ENCODE measurements around the gene PRCD.

PRCD gene

DNA sequence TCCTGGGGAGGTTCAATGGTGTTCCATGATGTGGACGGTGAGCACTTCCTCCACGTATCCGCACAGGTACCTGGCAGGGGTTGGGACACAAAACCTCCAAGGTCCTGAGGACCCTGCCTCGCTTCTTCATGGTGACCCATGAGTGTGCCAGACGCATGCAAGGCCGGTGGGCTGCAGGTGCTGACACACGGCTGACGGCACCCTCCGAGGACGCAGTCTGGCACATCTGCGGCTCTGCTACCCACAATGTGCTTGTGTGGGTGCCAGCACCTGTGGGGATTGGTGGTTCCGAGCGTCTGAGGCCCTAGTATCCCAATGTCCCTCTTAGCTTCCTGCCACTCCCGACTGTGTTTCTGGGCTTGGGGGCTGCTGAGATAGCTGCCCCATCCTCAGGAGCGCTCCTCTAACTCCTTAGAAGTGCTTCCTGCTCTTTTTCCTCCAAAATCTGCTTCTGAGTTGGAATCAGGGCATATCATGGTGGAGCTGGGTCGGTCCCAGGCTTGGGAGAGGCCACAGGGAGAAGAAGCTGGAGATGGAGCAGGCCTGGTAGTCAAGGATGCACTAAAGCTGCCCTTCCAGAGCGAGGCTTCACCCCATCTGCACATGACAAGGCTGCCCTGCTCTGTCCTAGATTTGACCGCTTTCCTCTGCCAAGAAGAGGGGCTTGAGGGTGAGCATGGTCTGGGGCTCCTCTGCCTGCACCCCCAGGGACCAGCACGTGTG lies 3.9 kb upstream of the PRCD start:
- peak overlapping the region in 7 of 21 experiments; percentile 16 to 71 (median 59) for H3K27ac ChIP-seq
- peak overlapping the region in 1 of 7 experiments; percentile 41 for H3K4me3 ChIP-seq

DNA sequence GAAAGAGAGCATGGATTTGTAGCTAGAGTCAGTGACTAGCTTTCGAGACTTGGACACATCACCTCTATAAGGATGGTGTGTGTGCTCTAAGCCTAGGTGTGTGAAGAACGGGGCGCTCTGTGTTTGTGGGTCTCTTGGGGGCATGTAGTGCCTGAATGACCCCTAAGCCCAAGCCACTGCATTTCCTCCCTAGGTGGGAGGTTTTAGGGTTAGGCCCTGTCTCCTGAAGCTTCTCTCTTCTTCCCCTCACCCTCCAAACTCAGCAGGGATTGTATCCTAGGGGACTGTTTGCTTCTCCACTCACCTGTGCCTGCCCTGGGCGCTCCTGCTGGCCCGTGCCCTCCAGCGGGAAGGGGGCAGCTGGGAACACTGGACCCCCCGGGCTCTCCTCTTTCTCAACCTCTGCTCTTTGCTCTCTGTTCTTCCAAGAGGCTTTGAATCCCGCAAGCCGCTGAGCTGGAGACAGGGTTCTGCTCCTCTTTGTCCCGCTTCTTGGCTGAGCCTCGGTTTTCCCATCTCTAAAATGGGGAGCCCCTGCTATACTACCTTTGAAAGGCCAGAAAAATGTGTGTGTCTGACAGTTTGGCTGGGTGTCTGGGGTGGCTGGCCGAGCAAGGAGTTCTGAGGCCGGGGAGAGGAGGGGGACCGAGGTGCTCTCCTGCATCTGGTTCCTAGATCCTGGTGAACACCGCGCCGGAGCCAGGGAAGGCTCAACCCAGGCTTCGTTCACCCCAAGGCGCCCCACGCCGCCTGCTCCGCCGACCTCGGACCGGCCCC lies 3.1 kb upstream of the PRCD start:
- Histone ChIP-seq H3K27ac (peak overlapping the region in 13 of 21 experiments; percentile 16 to 79 (median 54)), H3K4me3 (peak overlapping the region; percentile 4 to 46 (median 28))

DNA sequence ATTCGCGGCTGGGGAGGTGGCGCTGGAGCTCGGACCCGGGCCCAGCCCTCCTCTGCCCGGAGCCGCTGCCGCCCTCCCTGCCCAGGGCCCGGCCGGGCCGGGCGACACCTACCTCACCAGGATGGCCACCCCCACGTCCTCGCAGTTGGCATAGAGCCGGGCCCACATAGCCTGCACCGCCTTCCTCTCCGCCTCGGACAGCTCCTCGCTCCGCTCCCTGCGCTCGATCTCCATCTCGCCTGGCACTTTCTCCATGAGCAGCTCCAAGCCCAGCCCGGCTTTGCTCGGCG lies 2.6 kb upstream of the PRCD start:
- peak overlapping the region; percentile 4 to 46 (median 28) for H3K4me3 ChIP-seq

DNA sequence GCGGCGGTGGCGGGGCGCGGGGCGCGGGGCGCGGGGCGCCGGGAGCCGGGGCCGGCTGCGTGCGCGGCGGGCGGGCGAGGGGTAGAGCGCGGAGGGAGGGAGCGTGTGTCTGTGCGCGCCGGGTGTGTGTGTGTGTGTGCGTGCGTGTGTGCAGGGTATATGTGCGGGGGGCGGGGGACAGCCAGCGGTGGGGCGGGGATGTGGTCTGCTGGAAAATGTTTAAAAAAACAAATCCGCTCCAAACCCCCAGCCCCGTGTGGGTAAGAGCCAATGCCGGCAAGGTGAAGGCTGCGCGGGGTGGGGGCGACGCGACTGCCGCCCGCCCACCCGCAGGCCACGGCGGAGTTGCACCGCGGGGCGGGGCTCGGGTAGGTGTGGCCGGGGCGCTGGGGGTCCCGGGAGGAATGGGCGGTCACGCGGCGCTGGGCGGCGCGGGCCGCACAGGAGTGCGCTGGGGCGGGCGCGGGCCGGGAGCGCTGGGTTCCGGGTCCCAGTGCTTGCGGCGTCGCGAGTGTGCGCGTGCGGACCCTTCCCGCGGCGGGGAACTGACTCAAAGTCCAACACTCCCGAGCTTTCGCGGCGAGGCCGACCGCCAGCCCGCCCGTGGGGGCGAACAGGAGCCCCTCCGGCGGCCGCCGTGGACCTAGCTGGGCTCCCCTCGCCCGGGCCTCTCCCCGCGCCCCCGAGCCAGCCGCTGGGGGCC lies 2.1 kb upstream of the PRCD start, which contains the start of gene CYGB:
CYGB (minus strand) TSS at position 132 of the 703 bp plus-strand sequence. CDS start 167 bp downstream, outside the sequence.
- H3K4me3 ChIP-seq: peak within 1 kb of the TSS; percentile 18 to 46 (median 29)

More for the DNA sequence above, 2.6 kb upstream of the PRCD start:
- H3K27ac ChIP-seq: peak overlapping the region in 12 of 21 experiments; percentile 16 to 79 (median 60)

DNA sequence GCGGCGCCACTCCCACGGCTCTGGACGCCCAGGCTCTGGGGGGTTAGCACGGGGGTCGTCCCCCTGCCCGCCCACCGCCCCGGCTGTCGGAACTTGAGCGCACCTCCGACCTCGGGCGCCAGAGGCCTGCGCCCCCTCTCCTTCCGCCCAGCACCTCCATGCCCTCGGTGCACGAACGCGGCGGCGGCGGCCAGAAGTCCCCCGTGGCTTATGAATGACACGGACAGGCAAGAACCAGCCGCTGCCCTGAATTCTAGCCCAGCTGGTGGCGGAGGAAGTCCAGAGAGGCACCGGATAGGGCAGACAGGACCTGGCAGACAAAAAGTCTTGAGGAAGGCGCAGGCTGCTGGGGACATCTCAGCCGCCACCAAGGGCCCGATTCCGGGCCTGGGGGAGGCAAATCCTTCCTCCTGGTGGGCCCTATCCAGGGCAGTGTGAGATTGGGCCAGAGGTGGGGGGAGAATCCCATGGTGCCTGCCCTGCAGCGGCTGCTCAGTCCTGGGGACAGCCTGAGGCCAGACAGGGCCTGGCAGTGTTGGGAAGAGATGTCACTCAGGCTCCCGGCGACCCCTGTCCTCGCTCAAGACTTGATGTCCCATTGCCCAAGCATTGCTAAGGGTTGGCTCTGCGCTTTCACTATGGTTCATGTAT lies 1.4 kb upstream of the PRCD start:
- peak overlapping the region in 17 of 21 experiments; percentile 10 to 88 (median 50) for H3K27ac ChIP-seq
- peak overlapping the region; percentile 18 to 46 (median 29) for H3K4me3 ChIP-seq

More for the DNA sequence above, 2.1 kb upstream of the PRCD start, which contains the start of gene CYGB:
- H3K27ac ChIP-seq: peak within 1 kb of the TSS in 19 of 21 experiments; percentile 11 to 88 (median 56)

DNA sequence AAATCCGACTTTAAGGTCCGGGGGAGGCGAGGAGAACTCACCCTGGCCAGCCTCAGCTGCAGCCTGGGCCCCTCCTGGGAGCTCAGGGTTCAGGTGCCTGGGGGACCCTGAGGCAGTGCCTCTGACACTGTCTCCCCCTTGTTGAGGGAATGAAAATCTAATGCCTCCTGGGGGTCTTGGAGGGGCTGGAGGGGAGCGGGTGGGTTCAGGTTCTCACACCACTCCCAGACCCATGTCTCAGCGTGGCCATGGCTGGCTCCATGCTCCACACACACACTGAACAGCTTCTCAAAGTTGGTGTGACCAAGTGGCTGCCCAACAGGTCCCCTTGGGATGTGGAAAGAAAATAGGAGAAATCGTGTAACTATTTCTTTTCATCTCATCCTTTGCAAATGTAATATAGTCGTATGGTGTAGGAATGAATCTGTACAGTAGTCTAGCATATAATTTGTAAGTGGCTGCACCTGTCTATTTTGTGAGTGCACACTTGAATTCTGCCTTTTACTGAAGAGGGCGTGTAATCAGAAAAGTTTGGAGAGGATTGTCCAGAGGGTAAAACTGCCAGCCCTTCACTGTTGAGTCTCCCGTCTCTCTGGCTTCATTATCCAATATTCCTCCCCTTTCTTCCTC lies 788 bp upstream of the PRCD start:
- peak overlapping the region in 4 of 21 experiments; percentile 49 to 88 (median 76) for H3K27ac ChIP-seq
- H3K4me3 ChIP-seq: peak overlapping the region in 1 of 7 experiments; percentile 41

DNA sequence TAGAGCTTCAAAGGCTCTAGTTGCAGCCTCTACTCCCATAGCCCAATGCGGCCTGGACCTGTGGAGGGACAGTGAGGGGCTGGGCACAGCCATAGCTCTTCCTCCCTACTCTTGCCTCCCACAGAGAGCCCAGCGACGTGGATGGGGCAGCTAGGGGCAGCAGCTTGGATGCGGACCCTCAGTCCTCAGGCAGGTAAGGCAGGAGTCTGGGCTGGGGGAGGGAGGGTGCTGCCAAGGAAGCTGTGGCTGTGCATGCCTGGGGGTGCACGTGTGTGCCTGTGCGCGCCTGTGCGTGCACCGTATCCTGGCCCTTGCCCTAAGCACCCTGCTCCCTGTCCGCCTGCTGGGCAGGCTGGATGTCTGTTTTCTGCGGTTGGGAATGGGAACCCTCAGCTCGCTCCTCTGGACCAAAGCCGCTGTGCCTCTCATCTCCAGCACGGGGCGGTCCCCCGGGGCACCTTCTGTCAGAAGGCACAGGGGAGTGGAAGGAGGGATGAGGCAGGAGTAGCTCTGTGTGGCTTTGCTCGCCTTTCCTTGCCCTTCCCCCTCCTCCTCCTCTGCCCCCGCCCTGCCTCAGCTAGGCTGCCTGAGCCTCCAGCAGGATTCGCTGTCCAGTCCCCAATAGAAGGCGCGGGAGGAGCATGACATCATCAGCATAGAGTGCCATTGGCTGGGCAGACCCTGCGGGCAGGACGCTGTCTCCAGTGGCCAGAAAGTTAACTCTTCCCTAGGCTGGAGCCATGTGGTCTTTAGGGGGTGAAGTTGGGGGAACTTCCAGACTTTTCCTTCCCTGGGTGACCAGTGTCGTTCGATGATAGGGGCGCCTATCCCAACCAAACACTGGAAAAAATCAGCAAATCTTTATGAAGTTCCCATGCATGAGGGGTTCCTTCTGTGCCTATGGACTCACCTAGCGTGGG lies 797 bp downstream of the PRCD start:
- peak overlapping the region in 4 of 7 experiments; percentile 0 to 30 (median 2) for H3K4me3 ChIP-seq
- H3K27ac ChIP-seq: peak overlapping the region in 10 of 21 experiments; percentile 1 to 80 (median 24)

DNA sequence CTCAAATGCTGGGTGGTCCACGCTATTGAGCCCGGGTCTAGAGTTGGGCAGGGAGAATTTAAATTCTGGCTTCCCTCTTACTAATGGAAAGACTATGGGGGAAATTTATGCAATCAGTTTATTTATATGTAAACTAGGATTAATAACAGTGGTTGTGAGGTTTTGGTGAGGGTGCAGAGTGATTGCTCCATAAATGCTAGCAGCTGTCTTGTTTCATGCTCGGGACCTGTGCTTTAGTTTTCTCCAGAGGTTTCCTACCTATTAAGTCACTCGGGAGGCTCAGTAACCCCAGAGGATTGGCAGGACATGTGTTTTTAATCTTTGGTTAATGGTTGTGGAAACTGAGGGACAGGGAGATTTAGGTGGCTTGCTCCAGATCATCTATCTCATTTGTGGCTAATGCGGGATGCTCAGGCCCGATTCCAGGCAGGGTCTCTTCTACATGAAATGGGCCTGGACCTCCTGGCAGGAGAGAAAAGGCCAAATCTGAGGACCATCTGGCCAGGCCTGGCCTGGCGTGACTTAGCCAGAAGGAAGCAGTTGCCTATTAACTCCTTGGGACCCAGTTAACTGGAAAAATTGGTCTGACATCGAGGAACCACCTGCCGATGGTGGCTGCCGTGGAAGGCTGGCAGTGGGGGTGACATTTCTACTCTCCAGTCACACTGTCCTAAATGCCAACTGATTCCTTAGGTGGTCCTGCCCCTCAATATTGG lies 2.1 kb downstream of the PRCD start:
- peak overlapping the region in 1 of 21 experiments; percentile 80 for H3K27ac ChIP-seq

DNA sequence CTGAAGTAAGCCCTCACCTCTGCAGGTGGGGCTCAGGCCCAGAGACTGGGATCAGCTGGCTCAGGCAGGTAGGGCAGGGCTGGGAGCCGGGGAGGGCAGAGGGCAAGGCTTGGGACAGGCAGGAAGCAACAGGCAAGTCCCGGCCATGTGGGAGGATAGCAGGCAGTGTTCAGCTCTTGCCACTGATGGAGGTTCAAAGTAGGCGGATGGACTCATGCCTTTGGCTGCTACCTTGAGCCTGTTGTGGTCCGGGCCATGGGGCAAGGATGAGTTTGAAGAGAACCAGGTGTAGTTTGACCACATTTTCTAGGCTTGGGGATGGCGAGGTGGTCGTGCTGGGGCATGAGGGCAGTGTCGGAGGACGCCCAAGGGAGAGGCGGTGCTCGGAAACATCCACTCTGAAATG lies 2.7 kb downstream of the PRCD start:
- H3K27ac ChIP-seq: peak overlapping the region in 1 of 21 experiments; percentile 2
- H3K4me3 ChIP-seq: no peak overlapping the region

More for the DNA sequence above, 2.1 kb downstream of the PRCD start:
- H3K4me3 ChIP-seq: no peak overlapping the region

DNA sequence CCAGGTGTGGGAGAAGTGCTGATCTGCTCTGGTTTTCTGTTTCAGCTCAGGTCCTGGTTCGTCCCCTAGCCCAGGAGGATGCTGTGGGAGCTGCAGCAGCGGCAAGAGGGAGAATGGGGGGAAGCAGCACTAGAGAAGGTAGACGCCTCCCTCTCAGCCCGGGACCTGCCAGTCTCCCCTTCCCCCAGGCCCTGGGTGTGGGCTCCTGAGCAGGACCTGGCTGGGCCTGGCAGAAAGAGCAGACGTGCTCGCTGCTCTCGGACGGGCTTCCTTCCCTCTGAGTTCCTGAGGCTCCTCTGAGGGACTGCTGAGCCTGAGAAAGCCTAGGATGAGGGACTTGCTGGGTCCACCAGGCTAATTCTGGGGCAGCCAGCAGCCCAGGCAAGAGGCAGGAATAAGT lies 3.1 kb downstream of the PRCD start:
- peak overlapping the region in 3 of 21 experiments; percentile 2 to 44 (median 4) for H3K27ac ChIP-seq
- no peak overlapping the region for H3K4me3 ChIP-seq

DNA sequence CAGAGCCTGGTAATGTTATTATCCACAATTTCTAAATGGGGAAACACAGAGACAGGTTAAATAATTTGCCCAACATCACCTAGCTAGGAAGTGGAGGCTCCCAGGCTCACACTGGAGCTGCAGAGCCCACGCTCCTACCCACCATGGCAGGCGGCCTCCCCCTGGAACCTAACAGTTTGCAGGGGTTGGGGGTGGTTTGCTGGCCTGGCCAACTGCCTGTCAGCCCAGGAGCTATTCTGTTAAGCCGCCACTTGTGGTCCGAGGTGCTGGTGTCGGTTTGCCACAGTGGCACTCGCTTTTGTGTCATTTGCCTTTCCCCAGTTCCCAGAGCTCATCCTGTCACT lies 3.6 kb downstream of the PRCD start:
- Histone ChIP-seq H3K27ac (peak overlapping the region in 2 of 21 experiments; percentile 4 to 15), H3K4me3 (no peak overlapping the region)

DNA sequence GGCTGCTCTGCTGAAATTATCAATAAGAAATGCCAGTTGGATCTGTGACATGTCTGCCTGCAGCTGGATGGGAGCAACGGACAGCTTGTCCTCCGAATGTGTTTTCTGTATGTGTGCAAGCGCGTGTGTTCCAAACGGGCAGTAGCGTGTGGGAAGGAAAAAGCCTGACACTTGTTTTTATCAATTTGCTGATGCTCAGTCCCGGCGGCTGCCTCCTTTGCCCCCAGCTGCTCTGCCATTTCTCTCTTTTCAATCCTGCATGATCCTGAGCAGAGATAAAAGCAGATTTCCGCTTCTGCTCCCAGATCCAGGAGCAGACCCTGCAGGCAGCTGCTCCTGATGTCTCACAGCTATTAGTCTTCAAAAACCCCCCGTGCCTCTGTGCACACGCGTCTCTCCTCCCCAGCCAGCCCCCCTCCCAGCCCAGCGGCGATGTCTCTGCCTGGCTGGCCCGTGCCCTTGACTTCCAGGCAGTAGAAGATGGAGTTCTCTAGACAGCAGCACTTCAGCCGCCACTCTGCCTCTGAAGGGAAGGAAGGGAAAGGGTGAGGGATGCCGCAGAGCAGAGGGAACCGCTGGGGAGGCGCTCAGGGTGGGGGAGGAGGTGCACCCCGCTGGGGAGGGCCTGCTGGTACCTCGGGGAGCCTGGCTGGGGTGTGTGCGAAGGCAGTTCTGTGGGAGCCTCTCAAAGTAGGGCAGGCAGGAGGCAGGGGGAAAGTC lies 4.1 kb downstream of the PRCD start:
- H3K4me3 ChIP-seq: no peak overlapping the region

DNA sequence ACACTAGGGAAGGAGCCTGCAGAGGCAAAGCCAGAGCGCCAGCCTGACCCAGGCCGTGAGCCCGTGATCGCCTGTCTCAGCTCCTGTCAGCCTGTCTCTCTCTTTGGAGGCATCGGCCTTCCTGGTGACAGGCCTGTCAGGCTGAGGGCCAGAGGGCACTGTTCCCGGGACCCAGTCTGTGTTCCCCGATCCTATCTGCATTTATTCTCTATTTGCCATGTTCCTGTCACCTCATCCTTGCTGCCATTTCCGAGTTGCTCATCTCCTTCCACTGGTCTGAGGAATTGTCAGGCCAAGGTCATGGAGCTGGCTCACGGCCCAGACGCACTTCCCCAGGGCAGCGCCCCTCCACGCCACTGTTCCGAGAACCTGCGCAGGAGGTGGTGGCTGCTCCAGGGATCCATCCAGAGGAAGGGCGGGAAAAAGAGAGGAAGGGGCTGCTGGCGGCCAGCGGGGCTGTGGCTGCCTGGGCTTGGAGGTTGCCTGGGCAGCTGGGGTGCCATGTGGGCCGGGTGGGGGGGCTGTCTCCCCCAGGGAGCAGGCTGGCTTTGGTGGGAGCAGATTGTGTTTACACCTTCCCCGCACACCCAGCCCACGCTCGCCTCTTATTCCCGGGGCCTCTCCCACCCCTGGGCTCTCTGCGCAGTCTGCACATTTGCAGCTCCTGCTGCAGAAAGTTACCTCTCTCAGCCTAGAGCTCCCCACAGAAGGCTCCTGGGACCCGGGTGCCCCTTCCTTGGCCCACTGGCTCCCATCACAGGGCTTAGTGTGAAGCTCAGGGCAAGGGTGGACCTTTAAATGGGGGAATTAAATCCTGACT lies 4.9 kb downstream of the PRCD start:
- Histone ChIP-seq H3K27ac (peak overlapping the region in 9 of 21 experiments; percentile 14 to 55 (median 28)), H3K4me3 (no peak overlapping the region)

More for the DNA sequence above, 4.1 kb downstream of the PRCD start:
- peak overlapping the region in 9 of 21 experiments; percentile 14 to 55 (median 28) for H3K27ac ChIP-seq

DNA sequence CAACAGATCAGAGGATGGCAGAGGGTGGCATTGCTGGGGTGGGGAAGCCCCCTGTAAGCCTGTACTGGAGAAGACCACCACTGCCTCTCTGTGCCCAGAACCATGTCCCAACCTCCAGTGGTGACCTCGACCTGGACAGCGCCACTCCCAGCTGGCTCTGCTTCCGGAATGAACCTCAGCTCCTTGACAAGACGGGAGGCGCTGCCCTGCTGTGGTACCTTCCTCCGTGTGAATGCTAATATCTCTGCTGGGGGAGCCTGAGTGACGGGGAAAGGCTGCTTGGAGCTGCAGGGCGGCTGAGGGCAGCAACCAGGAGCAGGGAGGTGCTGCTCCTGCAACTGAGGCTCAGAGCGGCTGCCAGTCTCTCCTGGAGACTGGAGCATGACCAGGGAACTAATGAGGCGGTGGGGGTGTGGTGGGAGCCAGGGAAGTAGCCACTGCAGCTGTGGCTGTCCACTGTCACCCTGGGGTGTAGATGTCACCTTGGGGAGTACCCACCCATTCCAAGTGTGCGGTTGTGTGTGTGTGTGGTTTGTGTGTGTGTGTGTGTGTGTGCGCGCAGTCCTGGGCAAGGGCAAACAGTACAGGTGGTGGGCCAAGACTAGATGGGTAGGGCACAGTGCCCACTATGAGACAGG lies 6.2 kb downstream of the PRCD start:
- Histone ChIP-seq H3K27ac (peak overlapping the region in 2 of 21 experiments; percentile 25 to 39), H3K4me3 (no peak overlapping the region)

DNA sequence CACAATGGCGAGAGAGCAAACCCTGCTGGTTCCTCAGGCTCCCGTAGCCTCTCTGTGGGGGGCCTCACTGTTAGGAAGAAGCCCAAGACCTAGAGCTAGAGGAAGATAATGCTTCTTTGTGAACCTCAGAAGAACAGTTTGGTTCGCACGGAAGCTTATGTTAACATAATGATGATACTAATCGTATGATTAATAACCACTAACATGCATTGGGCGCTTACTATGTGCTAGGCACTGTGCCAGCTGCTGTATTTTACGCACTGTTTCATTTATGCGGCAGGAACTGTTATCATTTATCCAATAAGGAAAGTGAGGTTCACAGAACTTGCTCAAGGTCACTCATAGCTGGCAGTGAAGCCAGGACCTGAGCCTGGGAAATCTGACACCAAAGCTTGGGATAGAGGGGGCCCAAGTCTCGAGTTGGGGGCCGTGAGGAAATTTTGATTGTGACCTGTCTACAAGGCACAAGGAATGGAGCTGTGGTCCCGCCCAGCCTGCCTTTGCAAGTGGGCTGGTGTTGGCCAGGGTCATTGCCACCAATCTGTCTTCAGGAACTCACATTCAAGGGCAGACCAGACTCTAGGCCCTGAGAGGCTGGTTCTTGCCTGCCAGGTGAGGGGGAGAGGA lies 6.8 kb downstream of the PRCD start:
- Histone ChIP-seq H3K27ac (peak overlapping the region in 8 of 21 experiments; percentile 3 to 49 (median 38)), H3K4me3 (no peak overlapping the region)
